Loucy (cell line): Measurements from ENCODE around the gene GRPEL2.

ENCODE experiments used
- EZH2phosphoT487 ChIP-seq: fragments of 200-600 bp; IDR thresholded peaks from 2 replicates; pipeline ENCODE4 v1.6.1; 2018; ENCODE audit warnings: antibody characterized with exemption, mild to moderate bottlenecking, moderate library complexity, borderline replicate concordance
- TF ChIP-seq, protein P1 (sequence below): fragments of 200-600 bp; sonication (generic); conservative IDR thresholded peaks from 2 replicates; pipeline ENCODE4 v1.5.1; 2014; ENCODE audit warnings: mild to moderate bottlenecking, antibody characterized with exemption, low read length

- TF ChIP-seq, protein P1, sequence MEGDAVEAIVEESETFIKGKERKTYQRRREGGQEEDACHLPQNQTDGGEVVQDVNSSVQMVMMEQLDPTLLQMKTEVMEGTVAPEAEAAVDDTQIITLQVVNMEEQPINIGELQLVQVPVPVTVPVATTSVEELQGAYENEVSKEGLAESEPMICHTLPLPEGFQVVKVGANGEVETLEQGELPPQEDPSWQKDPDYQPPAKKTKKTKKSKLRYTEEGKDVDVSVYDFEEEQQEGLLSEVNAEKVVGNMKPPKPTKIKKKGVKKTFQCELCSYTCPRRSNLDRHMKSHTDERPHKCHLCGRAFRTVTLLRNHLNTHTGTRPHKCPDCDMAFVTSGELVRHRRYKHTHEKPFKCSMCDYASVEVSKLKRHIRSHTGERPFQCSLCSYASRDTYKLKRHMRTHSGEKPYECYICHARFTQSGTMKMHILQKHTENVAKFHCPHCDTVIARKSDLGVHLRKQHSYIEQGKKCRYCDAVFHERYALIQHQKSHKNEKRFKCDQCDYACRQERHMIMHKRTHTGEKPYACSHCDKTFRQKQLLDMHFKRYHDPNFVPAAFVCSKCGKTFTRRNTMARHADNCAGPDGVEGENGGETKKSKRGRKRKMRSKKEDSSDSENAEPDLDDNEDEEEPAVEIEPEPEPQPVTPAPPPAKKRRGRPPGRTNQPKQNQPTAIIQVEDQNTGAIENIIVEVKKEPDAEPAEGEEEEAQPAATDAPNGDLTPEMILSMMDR: no peak
- no peak for TF ChIP-seq EZH2phosphoT487
Observed at GRCh38 chr5:149340920-149341319, 4.4 kb upstream of the GRPEL2 start.
